GM23338 (cell line): ENCODE data around the gene ZBTB7C.

Source experiments
- CREB1 ChIP-seq: fragments of 250-450 bp; sonication (Bioruptor Pico); IDR thresholded peaks from 2 replicates; pipeline ENCODE4 v1.5.0; 2020; ENCODE audit warnings: low read depth, mild to moderate bottlenecking, moderate library complexity
- CTCF ChIP-seq, 2 experiments: fragments of 200-600 bp in 1 of 2; sonication (generic) in 1 of 2; conservative IDR thresholded peaks; 2 replicates each; pipeline versions ENCODE4 v1.5.1 to v1.6.1; 2016 to 2017; ENCODE audit warnings: antibody characterized with exemption in 2 of 2, low read depth in 2 of 2, mild to moderate bottlenecking in 2 of 2, moderate library complexity in 1 of 2
- EZH2 ChIP-seq: fragments of 200-600 bp; sonication (generic); IDR thresholded peaks from one replicate; pipeline ENCODE4 v1.8.0; 2017; ENCODE audit warnings: antibody characterized with exemption, mild to moderate bottlenecking, low read depth; ENCODE audit not compliant: unreplicated experiment
- JUNB ChIP-seq: IDR thresholded peaks from one replicate; pipeline ENCODE4 v1.6.1; 2016; ENCODE audit warnings: antibody characterized with exemption; ENCODE audit not compliant: unreplicated experiment
- POLR2AphosphoS5 ChIP-seq: IDR thresholded peaks from 2 replicates; pipeline ENCODE4 v1.6.1; 2016; ENCODE audit warnings: antibody characterized with exemption, low read depth
- REST ChIP-seq: IDR thresholded peaks from one replicate; pipeline ENCODE4 v1.6.1; 2018; ENCODE audit warnings: antibody characterized with exemption; ENCODE audit not compliant: unreplicated experiment

DNA sequence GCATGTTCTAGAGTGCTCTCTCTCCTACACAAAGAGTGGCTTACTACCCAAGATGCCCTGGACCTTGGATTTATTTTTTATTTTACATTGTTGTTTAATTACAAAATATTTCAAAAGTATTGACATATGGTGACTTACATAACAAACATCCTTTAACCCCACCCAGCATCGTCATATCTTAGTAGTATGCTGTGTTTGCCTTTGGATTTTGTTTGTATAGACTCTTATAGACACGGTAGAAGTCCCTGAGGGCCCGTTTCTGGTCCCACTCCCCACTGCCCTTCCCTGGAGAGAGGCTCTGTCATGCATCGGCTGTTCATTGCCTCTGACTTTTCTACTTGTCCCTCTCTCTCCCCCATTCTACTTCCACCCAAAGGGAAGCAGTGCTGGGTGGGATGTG, 112.0 kb downstream of the ZBTB7C start:
- TF ChIP-seq REST (no peak), CTCF (conservative IDR thresholded peaks at IDR 0.05; ENCODE audit: low read depth in 2 of 2) (no peak), EZH2 (no peak), CREB1 (CRISPR knock-in tag) (no peak), POLR2AphosphoS5 (no peak), JUNB (no peak)
